HG02610 (cell line): ENCODE data around the gene SZRD1.
"Not testable (repeated sequence)": the region's sequence is repeated elsewhere in the genome, so short reads cannot be mapped to it uniquely, and the experiment has no call there.

Source experiments
- ATAC-seq: cut with Tn5 transposase; IDR thresholded peaks from one replicate; pipeline ENCODE4 v1.9.1; 2021; ENCODE audit warnings: mild to moderate bottlenecking, moderate library complexity; ENCODE audit not compliant: unreplicated experiment

Gene SZRD1

GRCh38 chr1:16366722-16367257 lies at the start of gene SZRD1:
TSS of gene SZRD1 (plus strand) at chr1:16367242. CDS start at chr1:16367258, 16 bp downstream.
- peak; percentile 79 for ATAC-seq

- no peak for ATAC-seq
Measured at GRCh38 chr1:16318555-16318954, 48.5 kb upstream of the SZRD1 start.

- ATAC-seq = no peak
Measured at GRCh38 chr1:16321176-16321867, 45.7 kb upstream of the SZRD1 start.

GRCh38 chr1:16324456-16324890 lies 42.6 kb upstream of the SZRD1 start:
- ATAC-seq = no peak

GRCh38 chr1:16326833-16327404 lies 40.1 kb upstream of the SZRD1 start:
- no peak for ATAC-seq

GRCh38 chr1:16334655-16335340 lies 32.2 kb upstream of the SZRD1 start:
- no peak for ATAC-seq

GRCh38 chr1:16338961-16339360 lies 28.1 kb upstream of the SZRD1 start:
- no peak for ATAC-seq

GRCh38 chr1:16340673-16341072 lies 26.4 kb upstream of the SZRD1 start:
- ATAC-seq = no peak

GRCh38 chr1:16342331-16343062 lies 24.5 kb upstream of the SZRD1 start:
- no peak for ATAC-seq

GRCh38 chr1:16343276-16343675 lies 23.8 kb upstream of the SZRD1 start:
- ATAC-seq = not testable (repeated sequence)

GRCh38 chr1:16348414-16349182 lies 18.4 kb upstream of the SZRD1 start:
- ATAC-seq = no peak

- no peak for ATAC-seq
Measured at GRCh38 chr1:16349847-16350406, 17.1 kb upstream of the SZRD1 start.

GRCh38 chr1:16351456-16351993 lies 15.5 kb upstream of the SZRD1 start:
- no peak for ATAC-seq

GRCh38 chr1:16351994-16352841 lies 14.8 kb upstream of the SZRD1 start, which contains the start of gene FBXO42:
TSS of gene FBXO42 (minus strand) at chr1:16352480. CDS start at chr1:16315418, 37,062 bp downstream.
- ATAC-seq = peak; percentile 91

GRCh38 chr1:16352842-16353535 lies 14.1 kb upstream of the SZRD1 start:
- no peak for ATAC-seq

- ATAC-seq = no peak
Measured at GRCh38 chr1:16354619-16355018, 12.4 kb upstream of the SZRD1 start.

GRCh38 chr1:16356867-16357266 lies 10.2 kb upstream of the SZRD1 start:
- no peak for ATAC-seq

- ATAC-seq = not testable (repeated sequence)
Measured at GRCh38 chr1:16365146-16365498, 1.9 kb upstream of the SZRD1 start.
